Liver (tissue), 3 donors: ENCODE results near the gene FGF1.

Source experiments
- ATF3 ChIP-seq: IDR thresholded peaks from 2 replicates; pipeline ENCODE4 v1.6.1; 2016; ENCODE audit warnings: antibody characterized with exemption
- CTCF ChIP-seq: fragments of 150-350 bp; IDR thresholded peaks from 2 replicates; pipeline ENCODE4 v1.5.1; 2017; ENCODE audit warnings: improper control_type of control experiment, low read depth, low read length; ENCODE audit not compliant: missing input control
- EGR1 ChIP-seq, 2 donors: IDR thresholded peaks; 2 replicates each; pipeline ENCODE4 v1.6.1; 2016 to 2018; ENCODE audit warnings: antibody characterized with exemption in 2 of 2, low read depth in 2 of 2
- GABPA ChIP-seq, 2 donors: IDR thresholded peaks in 1 of 2; conservative IDR thresholded peaks in 1 of 2; 2 replicates each; pipeline ENCODE4 v1.6.1; 2016; ENCODE audit warnings: antibody characterized with exemption in 2 of 2, mild to moderate bottlenecking in 1 of 2, moderate library complexity in 1 of 2
- HNF4A ChIP-seq, 2 donors: conservative IDR thresholded peaks; 2 replicates each; pipeline ENCODE4 v1.6.1; 2016; ENCODE audit warnings: antibody characterized with exemption in 2 of 2, mild to moderate bottlenecking in 2 of 2
- JUND ChIP-seq, 2 donors: IDR thresholded peaks; 2 replicates each; pipeline ENCODE4 v1.6.1; 2016; ENCODE audit warnings: antibody characterized with exemption in 2 of 2
- MAX ChIP-seq: IDR thresholded peaks from 2 replicates; pipeline ENCODE4 v1.6.1; 2016; ENCODE audit warnings: antibody characterized with exemption
- NR2F2 ChIP-seq: IDR thresholded peaks from 2 replicates; pipeline ENCODE4 v1.6.1; 2016; ENCODE audit warnings: antibody characterized with exemption
- RAD21 ChIP-seq, 2 donors: IDR thresholded peaks; 2 replicates each; pipeline ENCODE4 v1.6.1; 2016; ENCODE audit warnings: antibody characterized with exemption in 2 of 2, mild to moderate bottlenecking in 2 of 2
- REST ChIP-seq: IDR thresholded peaks from 2 replicates; pipeline ENCODE4 v1.6.1; 2016; ENCODE audit warnings: antibody characterized with exemption, mild to moderate bottlenecking
- SP1 ChIP-seq: IDR thresholded peaks from 2 replicates; pipeline ENCODE4 v1.6.1; 2018; ENCODE audit warnings: antibody characterized with exemption, mild to moderate bottlenecking
- TAF1 ChIP-seq: conservative IDR thresholded peaks from 2 replicates; pipeline ENCODE4 v1.6.1; 2016; ENCODE audit warnings: antibody characterized with exemption, mild to moderate bottlenecking
- YY1 ChIP-seq: IDR thresholded peaks from 2 replicates; pipeline ENCODE4 v1.6.1; 2016; ENCODE audit warnings: antibody characterized with exemption, mild to moderate bottlenecking
- ZBTB33 ChIP-seq: IDR thresholded peaks from 2 replicates; pipeline ENCODE4 v1.6.1; 2016; ENCODE audit warnings: antibody characterized with exemption
- donor health status: healthy.
- donor health status: healthy.

- no peak for TF ChIP-seq CTCF
- no peak for TF ChIP-seq TAF1
- no peak for TF ChIP-seq GABPA (IDR thresholded peaks at IDR 0.05 in 1 of 2, conservative IDR thresholded peaks at IDR 0.05 in 1 of 2)
- no peak for TF ChIP-seq ZBTB33
- no peak for TF ChIP-seq ATF3
- no peak for TF ChIP-seq MAX
- TF ChIP-seq YY1: no peak
- no peak for TF ChIP-seq HNF4A (conservative IDR thresholded peaks at IDR 0.05)
- TF ChIP-seq REST: no peak
- no peak for TF ChIP-seq JUND (IDR thresholded peaks at IDR 0.05)
- TF ChIP-seq NR2F2: no peak
- no peak for TF ChIP-seq SP1
- no peak for TF ChIP-seq RAD21 (IDR thresholded peaks at IDR 0.05)
- TF ChIP-seq EGR1 (IDR thresholded peaks at IDR 0.05; ENCODE audit: low read depth in 2 of 2): no peak
Measured at GRCh38 chr5:142585451-142585850, 100.4 kb downstream of the FGF1 start.
